ENCODE measurements around the gene PARL. TPM values are rescaled to one million over a fixed set of nuclear protein-coding genes. Genes with fewer than 3 reads are reported as not detected.

The PARL gene
- total RNA-seq, 1 experiment from 2014 or later, result 69.2 TPM

DNA sequence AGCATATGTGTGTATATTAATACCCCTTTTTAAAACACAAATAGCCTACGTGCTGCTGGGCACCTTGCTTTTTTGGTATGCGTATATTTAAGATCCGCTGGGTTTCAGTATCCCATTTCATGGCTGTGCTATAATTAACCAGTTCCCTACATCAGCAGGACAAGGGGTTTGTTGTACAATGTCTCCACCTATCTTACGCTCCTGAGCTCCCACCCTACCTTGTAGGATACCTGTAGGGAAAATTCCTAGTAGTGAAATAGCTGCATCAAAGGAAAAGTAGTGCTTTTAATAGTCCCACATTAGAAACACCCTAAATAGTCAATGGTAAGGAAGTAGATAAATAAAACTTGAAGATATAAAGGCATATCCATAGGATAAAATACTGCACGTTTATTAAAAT lies 60.7 kb downstream of the PARL start:
- no peak for TF ChIP-seq EZH2 (IDR thresholded peaks at IDR 0.05; ENCODE audit: low read length, unreplicated experiment)
- TF ChIP-seq, protein P1, sequence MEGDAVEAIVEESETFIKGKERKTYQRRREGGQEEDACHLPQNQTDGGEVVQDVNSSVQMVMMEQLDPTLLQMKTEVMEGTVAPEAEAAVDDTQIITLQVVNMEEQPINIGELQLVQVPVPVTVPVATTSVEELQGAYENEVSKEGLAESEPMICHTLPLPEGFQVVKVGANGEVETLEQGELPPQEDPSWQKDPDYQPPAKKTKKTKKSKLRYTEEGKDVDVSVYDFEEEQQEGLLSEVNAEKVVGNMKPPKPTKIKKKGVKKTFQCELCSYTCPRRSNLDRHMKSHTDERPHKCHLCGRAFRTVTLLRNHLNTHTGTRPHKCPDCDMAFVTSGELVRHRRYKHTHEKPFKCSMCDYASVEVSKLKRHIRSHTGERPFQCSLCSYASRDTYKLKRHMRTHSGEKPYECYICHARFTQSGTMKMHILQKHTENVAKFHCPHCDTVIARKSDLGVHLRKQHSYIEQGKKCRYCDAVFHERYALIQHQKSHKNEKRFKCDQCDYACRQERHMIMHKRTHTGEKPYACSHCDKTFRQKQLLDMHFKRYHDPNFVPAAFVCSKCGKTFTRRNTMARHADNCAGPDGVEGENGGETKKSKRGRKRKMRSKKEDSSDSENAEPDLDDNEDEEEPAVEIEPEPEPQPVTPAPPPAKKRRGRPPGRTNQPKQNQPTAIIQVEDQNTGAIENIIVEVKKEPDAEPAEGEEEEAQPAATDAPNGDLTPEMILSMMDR (conservative IDR thresholded peaks at IDR 0.05; ENCODE audit: low read depth, low read length), result peak; percentile 39
- ChIA-PET CTCF (interaction anchor here (0.5 kb wide), 1 partner anchor 192 kb away, joined by 3 read pairs; no protein-coding TSS in a partner anchor), POLR2A (ENCODE audit: unreplicated experiment) (no interaction called here)
- H3K9me3 ChIP-seq (ENCODE audit: low read length), result no peaks in the 10 kb centered on the region
- no peak overlapping the region for H3K27ac ChIP-seq (ENCODE audit: low read length)
- H3K4me2 ChIP-seq (ENCODE audit: low read length), result peak overlapping the region; percentile 96
- no peaks in the 10 kb centered on the region for H4K20me1 ChIP-seq (ENCODE audit: low read length)
- H3K27me3 ChIP-seq (ENCODE audit: low read length), result no peaks in the 10 kb centered on the region
- no peak overlapping the region for H3K9ac ChIP-seq (ENCODE audit: low read length)
- TSS peak; percentile 23 for BruUV-seq (replicated peaks)
- H3K9me2 ChIP-seq (replicated peaks; ENCODE audit: low read length), result no peaks in the 10 kb centered on the region
- DNase-seq, result peak; percentile 24
- ATAC-seq, result no peak
- H3K79me2 ChIP-seq (ENCODE audit: low read length), result no peaks in the 10 kb centered on the region
- no peaks in the 10 kb centered on the region for H3K36me3 ChIP-seq (ENCODE audit: low read depth, low read length)
- intact Hi-C loops (cut with micrococcal nuclease), result loop anchor here (2.0 kb wide), 1 partner anchor 21 kb away; no protein-coding TSS in a partner anchor
- H2AFZ ChIP-seq (ENCODE audit: low read length), result no peak overlapping the region
- peak overlapping the region; percentile 92 for H3K4me3 ChIP-seq (ENCODE audit: low read length)
- peaks cover 6% of the 10 kb centered on the region for H3F3A ChIP-seq (ENCODE audit: low read length, unreplicated experiment)
- H3K4me1 ChIP-seq (ENCODE audit: insufficient read depth, low read length), result peaks cover 8% of the 10 kb centered on the region

DNA sequence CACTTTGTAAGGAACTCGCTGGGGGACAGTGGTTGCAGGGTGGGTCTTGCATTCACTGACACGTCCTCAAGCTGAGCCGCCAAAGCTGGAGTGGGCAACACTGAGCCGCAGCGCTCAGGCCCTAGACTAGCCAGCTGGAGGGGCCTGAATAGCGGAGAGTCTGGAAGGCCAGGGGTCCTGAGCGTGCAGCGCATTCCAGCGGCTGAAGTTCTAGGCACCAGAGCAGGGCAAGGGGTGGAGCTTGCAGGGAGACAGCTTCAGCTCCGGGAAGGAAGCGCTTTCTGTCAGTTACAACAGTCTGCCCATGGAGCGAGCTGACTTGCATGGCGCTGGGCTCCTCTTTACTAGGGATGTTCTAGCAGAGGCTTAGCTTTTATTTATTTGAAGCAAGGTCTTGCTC lies 62.0 kb downstream of the PARL start:
- Histone ChIP-seq H3F3A (ENCODE audit: low read length, unreplicated experiment) (peaks cover 6% of the 10 kb centered on the region), H3K4me3 (ENCODE audit: low read length) (no peak overlapping the region), H3K9ac (ENCODE audit: low read length) (no peak overlapping the region), H3K9me2 (replicated peaks; ENCODE audit: low read length) (no peaks in the 10 kb centered on the region), H3K4me1 (ENCODE audit: insufficient read depth, low read length) (peaks cover 8% of the 10 kb centered on the region), H3K27me3 (ENCODE audit: low read length) (no peaks in the 10 kb centered on the region), H3K9me3 (ENCODE audit: low read length) (no peaks in the 10 kb centered on the region), H3K4me2 (ENCODE audit: low read length) (no peak overlapping the region), H3K36me3 (ENCODE audit: low read depth, low read length) (no peaks in the 10 kb centered on the region), H2AFZ (ENCODE audit: low read length) (no peak overlapping the region), H3K79me2 (ENCODE audit: low read length) (no peaks in the 10 kb centered on the region), H3K27ac (ENCODE audit: low read length) (no peak overlapping the region), H4K20me1 (ENCODE audit: low read length) (no peaks in the 10 kb centered on the region)
- no peak for DNase-seq
- POLR2A ChIA-PET (ENCODE audit: unreplicated experiment), result no interaction called here
- no TSS peak for BruUV-seq (replicated peaks)
- no peak for ATAC-seq
- intact Hi-C loops (cut with micrococcal nuclease), result no loop called here
- CTCF ChIA-PET, result no interaction called here
- TF ChIP-seq EZH2 (IDR thresholded peaks at IDR 0.05; ENCODE audit: low read length, unreplicated experiment) (no peak), EZH2phosphoT487 (IDR thresholded peaks at IDR 0.05; ENCODE audit: borderline replicate concordance, low read length) (no peak)
- TF ChIP-seq, protein P1 (conservative IDR thresholded peaks at IDR 0.05; ENCODE audit: low read depth, low read length), result no peak

DNA sequence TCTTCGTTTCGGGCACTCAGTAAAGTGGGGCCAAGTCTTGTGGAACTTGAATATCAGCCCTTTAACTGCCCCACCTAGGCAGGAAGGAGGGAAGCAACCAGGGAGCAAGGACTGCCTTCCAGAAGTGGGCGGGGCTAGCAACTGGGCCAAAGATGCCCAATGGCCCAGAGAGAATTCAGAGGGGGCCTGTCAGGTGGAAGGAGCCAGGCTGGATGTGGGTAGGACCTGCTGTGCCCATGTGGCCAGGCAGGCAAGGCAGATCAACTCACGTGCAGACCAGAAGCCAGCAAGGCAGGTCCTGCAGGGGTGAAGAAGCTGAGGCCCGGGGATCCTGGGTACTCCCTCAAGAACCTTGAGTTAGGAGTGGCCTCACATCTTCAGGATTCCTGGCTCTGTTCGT lies 64.8 kb downstream of the PARL start:
- BruUV-seq (replicated peaks), result no TSS peak

More for the DNA sequence above, 64.8 kb downstream of the PARL start:
- no peaks in the 10 kb centered on the region for H3K9me3 ChIP-seq (ENCODE audit: low read length)
- intact Hi-C loops (cut with micrococcal nuclease), result no loop called here
- ATAC-seq, result no peak
- no peaks in the 10 kb centered on the region for H3F3A ChIP-seq (ENCODE audit: low read length, unreplicated experiment)
- H3K36me3 ChIP-seq (ENCODE audit: low read depth, low read length), result 0 out of 2 replicates have a peak, but pooled peaks cover 3% of the 10 kb centered on the region
- H3K27ac ChIP-seq (ENCODE audit: low read length), result no peak overlapping the region
- H2AFZ ChIP-seq (ENCODE audit: low read length), result no peak overlapping the region
- TF ChIP-seq, protein P1 (conservative IDR thresholded peaks at IDR 0.05; ENCODE audit: low read depth, low read length), result no peak
- TF ChIP-seq EZH2phosphoT487 (IDR thresholded peaks at IDR 0.05; ENCODE audit: borderline replicate concordance, low read length) (no peak), EZH2 (IDR thresholded peaks at IDR 0.05; ENCODE audit: low read length, unreplicated experiment) (no peak)
- DNase-seq, result no peak
- no peaks in the 10 kb centered on the region for H3K27me3 ChIP-seq (ENCODE audit: low read length)
- H3K4me2 ChIP-seq (ENCODE audit: low read length), result no peak overlapping the region
- H3K9ac ChIP-seq (ENCODE audit: low read length), result no peak overlapping the region
- ChIA-PET POLR2A (ENCODE audit: unreplicated experiment) (no interaction called here), CTCF (no interaction called here)
- no peak overlapping the region for H3K4me3 ChIP-seq (ENCODE audit: low read length)
- H3K79me2 ChIP-seq (ENCODE audit: low read length), result no peaks in the 10 kb centered on the region
- H3K9me2 ChIP-seq (replicated peaks; ENCODE audit: low read length), result no peaks in the 10 kb centered on the region
- H4K20me1 ChIP-seq (ENCODE audit: low read length), result no peaks in the 10 kb centered on the region
- peaks cover 4% of the 10 kb centered on the region for H3K4me1 ChIP-seq (ENCODE audit: insufficient read depth, low read length)
